ENCODE results near the gene GPR156.

GRCh38 chr3:120137548-120137947 is 147.5 kb downstream of the GPR156 start:
- TF ChIP-seq CTCF (tag by site-specific recombination; IDR thresholded peaks at IDR 0.05) (no peak), ZNF830 (tag by site-specific recombination; IDR thresholded peaks at IDR 0.05; ENCODE audit: low read depth) (no peak), SP2 (tag by site-specific recombination; IDR thresholded peaks at IDR 0.05) (no peak), ZNF157 (tag by site-specific recombination; IDR thresholded peaks at IDR 0.05) (no peak), PBX3 (CRISPR knock-in tag; IDR thresholded peaks at IDR 0.05) (no peak), MYNN (tag by site-specific recombination; IDR thresholded peaks at IDR 0.05; ENCODE audit: borderline replicate concordance) (no peak), HOXC10 (CRISPR knock-in tag; IDR thresholded peaks at IDR 0.05) (no peak), ZNF274 (IDR thresholded peaks at IDR 0.05; ENCODE audit: low read length) (no peak), ZNF274 (tag by site-specific recombination; IDR thresholded peaks at IDR 0.05; ENCODE audit: borderline replicate concordance) (no peak), PATZ1 (tag by site-specific recombination; IDR thresholded peaks at IDR 0.05) (no peak), ZSCAN16 (tag by site-specific recombination; IDR thresholded peaks at IDR 0.05) (no peak), REST (tag by site-specific recombination; IDR thresholded peaks at IDR 0.05) (no peak), ZBTB10 (tag by site-specific recombination; IDR thresholded peaks at IDR 0.05) (no peak)
